ENCODE data around the gene ACTL6A. TPM values are rescaled to one million over a fixed set of nuclear protein-coding genes. Genes with fewer than 3 reads are reported as not detected.

ACTL6A gene
- total and polyA plus RNA-seq, 2 of the 4 experiments (the other 2 are of a cell fraction) = 48.3 to 70.1 TPM

GRCh38 chr3:179589143-179589542, 26.4 kb downstream of the ACTL6A start:
- H4K20me1 ChIP-seq (ENCODE audit: insufficient read depth, low read length) = no peaks in the 10 kb centered on the region; the same call in 1 of the 2 replicates
- H2BK20ac ChIP-seq (ENCODE audit: low read depth, low read length) = no peak overlapping the region
- ChIA-PET POLR2A (ENCODE audit: unreplicated experiment) (interaction anchor here (0.8 kb wide), 1 partner anchor 15 kb away, joined by 3 read pairs; the partner anchor contains the start of genes MRPL47 and NDUFB5), CTCF (interaction anchor here (0.6 kb wide), 1 partner anchor 158 kb away, joined by 3 read pairs; no protein-coding TSS in a partner anchor)
- H3K18ac ChIP-seq (ENCODE audit: low read depth, low read length) = no peak overlapping the region
- ATAC-seq (ENCODE audit: low read depth) = no peak
- H3K9me3 ChIP-seq (ENCODE audit: control insufficient read depth, insufficient read depth, low read length) = no peaks in the 10 kb centered on the region
- H2AK5ac ChIP-seq (ENCODE audit: low read depth, low read length) = no peak overlapping the region
- no peak overlapping the region for H3K14ac ChIP-seq (replicated peaks; ENCODE audit: low read depth, low read length)
- no peak overlapping the region for H3K4me3 ChIP-seq (ENCODE audit: insufficient read depth, low read depth, low read length)
- TF ChIP-seq CTCF (conservative IDR thresholded peaks at IDR 0.05; ENCODE audit: low read depth, low read length) = no peak
- TF ChIP-seq RFX5 (IDR thresholded peaks at IDR 0.05; ENCODE audit: low read depth, low read length) = no peak
- TF ChIP-seq RAD21 (IDR thresholded peaks at IDR 0.05; ENCODE audit: low read length) = no peak
- TF ChIP-seq ELK1 (IDR thresholded peaks at IDR 0.05; ENCODE audit: borderline replicate concordance, low read depth, low read length) = no peak
- no peak for TF ChIP-seq USF2 (IDR thresholded peaks at IDR 0.05; ENCODE audit: low read depth, low read length)
- no peak for TF ChIP-seq CEBPB (IDR thresholded peaks at IDR 0.05; ENCODE audit: low read depth, low read length)
- TF ChIP-seq RCOR1 (IDR thresholded peaks at IDR 0.05; ENCODE audit: insufficient replicate concordance, low read length) = no peak
- TF ChIP-seq FOS (IDR thresholded peaks at IDR 0.05; ENCODE audit: low read depth, low read length) = no peak
- TF ChIP-seq MXI1 (IDR thresholded peaks at IDR 0.05; ENCODE audit: borderline replicate concordance, low read depth, low read length) = no peak
- no peak for TF ChIP-seq NFE2L2 (IDR thresholded peaks at IDR 0.05; ENCODE audit: low read depth, low read length)
- TF ChIP-seq BHLHE40 (IDR thresholded peaks at IDR 0.05; ENCODE audit: low read depth, low read length) = no peak
- no peak for TF ChIP-seq MAFK (IDR thresholded peaks at IDR 0.05; ENCODE audit: low read depth, low read length)
- no peak for TF ChIP-seq SMC3 (IDR thresholded peaks at IDR 0.05; ENCODE audit: low read depth, low read length)
- TF ChIP-seq CHD1 (IDR thresholded peaks at IDR 0.05; ENCODE audit: low read depth, low read length) = no peak
- H3K4ac ChIP-seq (ENCODE audit: low read depth, low read length) = no peak overlapping the region
- H4K5ac ChIP-seq (ENCODE audit: low read depth, low read length) = no peak overlapping the region
- in situ Hi-C loops (cut with MboI; ENCODE audit: low sequenced_read_pairs) = loop anchor here (25.0 kb wide), 1 partner anchor 1373 kb away; no protein-coding TSS in a partner anchor
- no peak overlapping the region for H3K27ac ChIP-seq (ENCODE audit: insufficient read depth, low read length)
- H4K8ac ChIP-seq (ENCODE audit: low read depth in 2 of 2, low read length in 2 of 2) = no peak overlapping the region
- H3K79me1 ChIP-seq (ENCODE audit: low read depth in 1 of 2, low read length in 2 of 2) = no peaks in the 10 kb centered on the region; a peak in 2 of 4 replicates
- H3K9me1 ChIP-seq (ENCODE audit: insufficient read depth, low read length) = peaks cover 3% of the 10 kb centered on the region; the same call in 1 of the 2 replicates
- dilution Hi-C loops (cut with HindIII; ENCODE audit: low sequenced_read_pairs, unreplicated experiment) = no loop called here
- H2BK5ac ChIP-seq (ENCODE audit: low read depth, low read length, poor library complexity, severe bottlenecking) = no peak overlapping the region
- DNase-seq = peak; percentile 73
- intact Hi-C loops (cut with micrococcal nuclease) = no loop called here
- H2BK15ac ChIP-seq (ENCODE audit: low read depth, low read length) = no peak overlapping the region
- no peak overlapping the region for H3K4me2 ChIP-seq (ENCODE audit: low read depth, low read length)
- no TSS peak for BruUV-seq (replicated peaks)
- no peak overlapping the region for H2AK9ac ChIP-seq (replicated peaks; ENCODE audit: low read depth, low read length, poor library complexity)
- H3K27me3 ChIP-seq (ENCODE audit: control insufficient read depth, insufficient read depth, low read length) = no peaks in the 10 kb centered on the region
- H2AFZ ChIP-seq (replicated peaks; ENCODE audit: low read length, poor library complexity) = no peak overlapping the region
- peaks cover 2% of the 10 kb centered on the region; the same call in 1 of the 2 replicates for H3K4me1 ChIP-seq (ENCODE audit: control insufficient read depth, insufficient read depth, low read length)
- no peak overlapping the region for H4K91ac ChIP-seq (ENCODE audit: insufficient read depth, low read depth, low read length)
- H3K9ac ChIP-seq (ENCODE audit: low read depth, low read length) = no peak overlapping the region
- H3K23ac ChIP-seq (ENCODE audit: low read depth, low read length) = no peak overlapping the region
- no peak overlapping the region for H2BK120ac ChIP-seq (ENCODE audit: low read depth, low read length)
- H3K36me3 ChIP-seq (ENCODE audit: control insufficient read depth, insufficient read depth, low read length) = peaks cover 31% of the 10 kb centered on the region
- H3K56ac ChIP-seq (ENCODE audit: extremely low read depth, insufficient read depth, low read length) = no peak overlapping the region

Measured in IMR-90 (cell line).